NCI-H510A treated with DMSO at 0.1 percent for 48 hours (cell line): ENCODE results near the gene SDHB.
"Not testable (repeated sequence)": the region's sequence is repeated elsewhere in the genome, so short reads cannot be mapped to it uniquely, and the experiment has no call there.

Experiments
- DNase-seq: peaks from one replicate; lab custom pipeline; 2025; lab: John Stamatoyannopoulos, UW

The SDHB gene

GRCh38 chr1:17075470-17076255, 21.8 kb upstream of the SDHB start:
- no peak for DNase-seq

- no peak for DNase-seq
Measured at GRCh38 chr1:17071794-17072193, 18.0 kb upstream of the SDHB start.

- no peak for DNase-seq
Measured at GRCh38 chr1:17070163-17070525, 16.3 kb upstream of the SDHB start.

- no peak for DNase-seq
Measured at GRCh38 chr1:17069452-17070162, 15.8 kb upstream of the SDHB start.

GRCh38 chr1:17068789-17069188, 15.0 kb upstream of the SDHB start:
- DNase-seq, result no peak

- no peak for DNase-seq
Measured at GRCh38 chr1:17067465-17068240, 13.8 kb upstream of the SDHB start.

GRCh38 chr1:17067069-17067426, 13.2 kb upstream of the SDHB start:
- no peak for DNase-seq

- DNase-seq, result no peak
Measured at GRCh38 chr1:17066361-17067068, 12.7 kb upstream of the SDHB start.

- no peak for DNase-seq
Measured at GRCh38 chr1:17065666-17066065, 11.8 kb upstream of the SDHB start.

GRCh38 chr1:17062751-17063150, 8.9 kb upstream of the SDHB start:
- not testable (repeated sequence) for DNase-seq

- DNase-seq, result no peak
Measured at GRCh38 chr1:17061892-17062291, 8.1 kb upstream of the SDHB start.

GRCh38 chr1:17061486-17061885, 7.7 kb upstream of the SDHB start:
- no peak for DNase-seq

GRCh38 chr1:17060306-17060749, 6.5 kb upstream of the SDHB start:
- no peak for DNase-seq

GRCh38 chr1:17059391-17060305, 5.8 kb upstream of the SDHB start:
- peak; percentile 89 for DNase-seq

- DNase-seq, result no peak
Measured at GRCh38 chr1:17056551-17056950, 2.7 kb upstream of the SDHB start.

GRCh38 chr1:17055801-17056200, 2.0 kb upstream of the SDHB start:
- no peak for DNase-seq

- no peak for DNase-seq
Measured at GRCh38 chr1:17053086-17053684, 647 bp downstream of the SDHB start.

- no peak for DNase-seq
Measured at GRCh38 chr1:17052641-17053040, 1.2 kb downstream of the SDHB start.

- no peak for DNase-seq
Measured at GRCh38 chr1:17052038-17052437, 1.8 kb downstream of the SDHB start.

- DNase-seq, result no peak
Measured at GRCh38 chr1:17047924-17048323, 5.9 kb downstream of the SDHB start.

- no peak for DNase-seq
Measured at GRCh38 chr1:17046334-17046657, 7.5 kb downstream of the SDHB start.
